AG08395 (cell line): ENCODE data around the gene DIAPH2.
"Not testable (repeated sequence)": the region's sequence is repeated elsewhere in the genome, so short reads cannot be mapped to it uniquely, and the experiment has no call there.

Source experiments
- DNase-seq: peaks from one replicate; pipeline ENCODE4 v3.0.0; 2012; ENCODE audit warnings: mixed read lengths, low spot score

Gene DIAPH2

DNA sequence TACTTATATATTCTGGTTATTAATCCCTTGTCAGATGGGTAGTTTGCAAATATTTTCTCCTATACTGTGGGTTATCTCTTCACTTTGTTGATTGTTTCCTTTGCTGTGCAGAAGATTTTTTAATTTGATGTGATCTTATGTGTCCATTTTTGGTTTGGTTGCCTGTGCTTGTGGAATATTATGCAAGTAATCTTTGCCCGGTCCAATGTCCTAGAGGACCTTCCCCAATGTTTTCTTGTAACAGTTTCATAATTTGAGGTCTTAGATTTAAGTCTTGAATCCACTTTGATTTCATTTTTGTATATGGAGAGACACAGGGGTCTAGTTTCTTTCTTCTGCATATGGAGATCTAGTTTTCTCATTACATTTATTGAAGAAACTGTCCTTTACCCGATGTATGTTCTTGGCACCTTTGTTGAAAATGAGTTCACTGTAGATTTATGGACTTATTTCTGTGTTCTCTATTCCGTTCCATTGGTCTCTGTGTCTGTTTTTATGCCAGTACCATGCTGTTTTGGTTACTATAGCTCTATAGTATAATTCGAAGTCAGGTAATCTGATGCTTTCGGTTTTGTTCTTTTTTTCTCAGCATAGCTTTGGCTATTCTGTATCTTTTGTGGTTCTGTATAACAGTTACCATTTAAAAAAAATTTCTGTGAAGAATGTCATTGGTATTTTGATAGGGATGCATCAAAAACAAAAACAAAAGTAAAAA, 34.7 kb downstream of the DIAPH2 start:
- DNase-seq = no peak

DNA sequence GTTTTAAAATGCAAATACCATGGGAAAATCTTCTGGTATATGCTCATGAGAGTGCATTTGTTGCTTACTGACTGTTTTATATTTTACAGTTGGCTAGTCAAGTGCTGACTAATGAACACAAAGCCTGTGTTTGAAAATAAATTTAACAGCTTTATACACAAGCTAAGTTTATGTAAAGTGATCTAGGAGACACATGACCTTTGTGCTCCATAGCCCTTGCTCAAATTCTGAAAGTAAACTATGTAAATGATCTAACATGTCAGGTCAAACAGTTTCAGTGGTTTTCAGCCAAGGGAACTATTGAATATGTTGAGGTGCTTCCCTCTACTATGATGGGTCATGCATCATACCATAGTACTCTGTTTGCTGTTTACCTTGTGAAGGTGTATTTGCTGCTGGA, 36.7 kb downstream of the DIAPH2 start:
- no peak for DNase-seq

DNA sequence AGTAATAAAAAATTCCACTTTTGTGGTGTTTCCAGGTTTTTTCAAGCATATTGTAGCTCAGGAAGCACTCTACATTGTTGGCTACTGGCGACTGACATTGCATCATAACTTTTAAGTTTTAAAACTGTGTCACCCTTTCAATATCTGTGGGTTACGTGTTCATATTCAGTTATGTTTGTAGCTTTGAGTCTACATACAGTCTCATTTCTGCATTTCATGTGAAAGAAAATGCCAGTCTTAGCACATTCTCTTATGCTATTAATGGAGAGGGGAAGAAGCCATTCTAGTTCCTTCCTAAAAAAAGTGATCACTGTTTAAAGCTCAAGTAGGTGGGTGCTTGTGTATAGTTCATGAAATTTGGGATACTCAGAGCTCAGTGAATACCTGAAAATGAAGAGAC, 38.1 kb downstream of the DIAPH2 start:
- no peak for DNase-seq

DNA sequence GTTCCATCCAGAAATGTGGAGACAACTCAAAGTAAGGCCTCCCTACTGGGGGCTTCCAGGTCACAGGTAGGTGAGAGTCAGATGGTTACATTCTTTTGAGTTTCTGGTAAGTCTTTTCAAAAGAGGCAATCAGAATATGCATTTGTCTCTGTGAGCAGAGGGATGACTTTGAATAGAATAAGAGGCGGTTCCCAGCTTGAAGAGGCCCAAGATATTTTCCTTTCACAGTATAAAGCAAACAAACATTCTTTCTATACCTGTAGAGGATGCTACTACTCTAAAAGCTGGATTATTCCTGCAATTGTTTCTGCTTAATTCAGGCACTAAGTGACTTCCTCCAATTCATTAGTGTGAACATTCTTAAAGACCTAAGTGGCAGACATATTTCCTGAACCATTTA, 44.4 kb downstream of the DIAPH2 start:
- no peak for DNase-seq

DNA sequence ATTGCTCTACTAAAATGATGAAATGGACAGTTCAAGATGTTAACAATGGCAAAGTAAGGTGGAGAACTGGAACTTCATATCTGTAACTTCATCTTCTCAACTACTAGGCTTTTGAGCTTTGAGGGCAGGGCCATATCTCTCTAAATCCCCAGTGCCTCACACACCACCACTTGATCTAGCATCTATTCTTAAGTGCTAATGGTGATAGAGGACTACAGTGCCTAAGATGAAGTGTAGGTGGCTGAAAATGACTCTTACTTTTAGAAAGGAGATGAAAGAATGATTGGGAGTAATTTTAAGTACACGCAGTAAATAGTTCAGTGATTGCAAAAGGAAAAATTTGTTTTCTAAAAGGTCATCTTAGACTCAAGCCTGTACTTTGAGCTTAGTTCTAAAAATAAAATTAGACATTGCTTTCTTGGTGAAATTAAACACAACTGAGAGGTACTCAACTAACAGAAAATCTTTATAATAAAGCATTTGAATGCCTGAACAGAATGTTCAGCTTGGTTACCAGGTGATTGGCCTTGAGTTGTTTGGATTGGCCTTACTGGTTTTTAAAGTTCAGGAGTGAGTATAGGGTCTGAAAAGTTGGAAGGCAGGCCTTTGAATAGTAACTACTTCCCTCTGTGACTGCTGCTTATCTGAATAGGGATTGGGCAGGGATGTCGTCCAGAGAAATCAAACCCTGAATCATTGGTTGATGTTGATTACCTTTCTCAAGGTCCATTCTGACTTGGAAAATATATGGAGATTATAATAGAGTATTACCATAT, 45.4 kb downstream of the DIAPH2 start:
- DNase-seq = no peak

DNA sequence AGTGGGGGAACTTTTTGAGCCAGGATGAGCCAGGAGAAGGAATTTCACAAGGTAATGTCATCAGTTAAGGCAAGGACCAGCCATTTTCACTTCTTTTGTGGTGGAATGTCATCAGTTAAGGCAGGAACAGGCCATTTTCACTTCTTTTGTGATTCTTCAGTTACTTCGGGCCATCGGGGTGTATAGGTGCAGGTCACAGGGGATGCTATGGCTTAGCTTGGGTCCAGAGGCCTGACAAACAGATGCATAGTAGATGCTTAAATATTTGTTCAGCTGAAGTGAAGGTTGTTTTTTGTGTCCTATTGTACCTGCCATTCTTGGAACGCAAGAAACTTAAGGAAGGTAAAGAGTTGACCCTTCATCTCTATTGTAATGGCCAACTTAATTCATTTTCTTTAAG, 46.4 kb downstream of the DIAPH2 start:
- DNase-seq = not testable (repeated sequence)

DNA sequence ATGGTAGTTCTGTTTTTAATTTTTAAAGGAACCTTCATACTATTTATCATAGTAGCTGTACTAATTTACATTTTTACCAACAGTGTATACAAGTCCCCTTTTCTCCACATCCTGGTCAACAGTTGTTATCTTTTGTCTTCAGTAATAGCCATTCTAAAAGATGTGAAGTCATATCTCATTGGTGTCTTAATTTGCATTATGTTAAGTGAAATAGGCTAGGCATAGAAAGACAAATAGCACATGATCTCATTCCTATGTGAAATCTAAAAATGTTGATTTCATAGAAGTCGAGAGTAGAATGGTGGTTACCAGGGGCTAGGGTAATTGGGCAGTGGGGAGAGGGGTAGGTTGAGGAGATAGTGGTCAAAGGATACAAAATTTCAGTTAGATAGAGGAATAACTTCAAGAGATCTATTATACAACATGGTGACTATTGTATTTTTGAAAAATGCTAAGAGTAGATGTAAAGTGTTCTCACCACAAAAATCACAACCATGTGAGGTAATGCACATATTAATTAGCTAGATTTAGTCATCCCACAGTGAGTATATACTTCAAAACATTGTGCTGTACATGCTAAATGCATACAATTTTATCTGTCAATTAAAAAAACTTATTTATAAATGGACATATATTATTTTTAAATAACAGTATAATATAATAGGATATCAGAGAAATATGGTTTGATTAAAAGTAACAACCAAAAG, 58.9 kb downstream of the DIAPH2 start:
- no peak for DNase-seq

DNA sequence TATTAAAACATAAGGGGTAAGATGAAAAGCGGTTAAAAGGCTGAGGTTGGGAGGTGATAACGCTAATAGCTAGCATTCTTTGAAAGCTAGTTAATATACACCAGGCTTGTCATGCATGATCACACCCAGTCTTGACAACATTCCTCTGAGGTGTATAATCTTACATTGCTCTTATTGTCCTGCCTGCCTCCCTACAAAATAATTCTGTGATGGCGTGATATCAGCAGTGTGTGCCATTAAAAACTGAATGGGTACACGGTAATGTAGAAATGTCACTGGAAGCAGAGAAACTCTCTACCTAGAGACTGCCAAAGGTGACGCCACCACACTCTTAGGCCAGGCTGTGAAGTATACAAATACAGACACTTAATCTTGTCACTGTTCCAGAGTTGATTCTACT, 68.1 kb downstream of the DIAPH2 start:
- no peak for DNase-seq

DNA sequence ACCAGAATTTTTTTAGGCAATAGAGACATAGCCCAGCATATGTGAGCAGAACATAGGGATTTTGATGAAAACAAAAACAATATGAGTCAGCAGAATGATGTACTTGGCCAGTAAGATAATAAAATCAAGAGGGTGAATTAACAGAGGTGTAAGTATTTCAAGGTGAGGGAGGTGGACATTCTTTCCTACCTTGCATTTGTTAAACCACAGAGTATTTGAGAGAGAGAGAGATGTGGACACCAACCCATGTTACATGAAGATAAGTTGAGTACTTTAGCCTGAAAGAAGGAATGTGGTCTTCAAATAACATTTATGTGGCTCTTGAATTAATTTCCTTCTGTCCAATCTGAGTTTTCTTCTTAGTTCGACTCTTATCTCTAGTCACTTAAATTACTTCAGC, 68.6 kb downstream of the DIAPH2 start:
- no peak for DNase-seq

DNA sequence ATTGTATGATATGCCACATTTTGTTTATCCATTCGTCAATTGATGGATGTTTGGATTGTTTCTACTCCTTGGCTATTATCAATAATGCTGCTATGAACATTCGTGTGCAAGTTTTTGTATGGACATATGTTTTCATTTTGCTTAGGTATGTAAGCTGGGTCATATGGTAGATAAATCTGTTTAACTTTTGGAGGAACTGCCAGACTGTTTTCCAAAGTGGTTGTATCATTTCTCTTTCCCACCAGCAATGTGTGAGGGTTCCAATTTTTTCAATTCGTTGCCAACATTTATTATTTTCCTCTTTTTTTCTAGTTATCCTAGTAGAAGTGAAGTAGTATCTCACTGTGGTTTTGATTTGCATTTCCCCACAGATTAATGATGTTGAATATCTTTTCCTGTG, 71.8 kb downstream of the DIAPH2 start:
- no peak for DNase-seq

DNA sequence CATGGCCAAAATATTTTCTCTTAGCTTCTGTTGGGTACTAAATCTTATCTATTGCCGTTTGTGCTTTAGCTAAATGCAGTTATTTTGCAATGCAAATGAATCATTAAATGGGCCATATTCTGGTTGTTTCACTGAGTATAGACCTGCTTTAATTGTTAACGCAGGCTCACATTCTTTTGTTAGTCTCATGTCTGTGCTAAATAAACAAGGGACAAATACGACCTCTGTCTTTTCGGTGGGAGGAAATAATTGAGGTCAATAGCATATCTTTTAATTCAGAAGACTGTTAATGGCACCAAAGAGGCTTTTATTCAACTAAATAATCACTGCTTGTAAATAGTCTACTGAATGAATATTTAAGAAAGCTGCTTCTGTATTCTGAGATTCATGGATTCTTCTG, 76.9 kb downstream of the DIAPH2 start:
- no peak for DNase-seq

DNA sequence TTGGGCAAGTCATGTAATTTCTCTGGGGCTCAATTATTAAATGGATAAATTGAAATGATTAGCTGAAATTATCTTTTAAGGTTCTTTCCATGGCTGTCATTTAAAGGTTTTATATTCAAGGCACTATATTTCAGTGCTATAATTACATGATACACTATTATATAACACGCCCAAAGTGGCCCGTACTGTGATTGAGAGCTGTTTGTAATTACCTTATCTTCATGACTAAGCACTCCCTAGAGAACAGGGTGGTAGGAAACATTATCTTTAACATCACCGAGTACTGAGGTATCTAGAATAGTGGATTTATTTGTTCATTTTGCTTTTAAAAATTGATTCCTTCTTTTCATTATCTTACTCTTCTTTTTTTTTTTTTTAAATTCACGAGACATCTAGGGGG, 79.0 kb downstream of the DIAPH2 start:
- DNase-seq = no peak

DNA sequence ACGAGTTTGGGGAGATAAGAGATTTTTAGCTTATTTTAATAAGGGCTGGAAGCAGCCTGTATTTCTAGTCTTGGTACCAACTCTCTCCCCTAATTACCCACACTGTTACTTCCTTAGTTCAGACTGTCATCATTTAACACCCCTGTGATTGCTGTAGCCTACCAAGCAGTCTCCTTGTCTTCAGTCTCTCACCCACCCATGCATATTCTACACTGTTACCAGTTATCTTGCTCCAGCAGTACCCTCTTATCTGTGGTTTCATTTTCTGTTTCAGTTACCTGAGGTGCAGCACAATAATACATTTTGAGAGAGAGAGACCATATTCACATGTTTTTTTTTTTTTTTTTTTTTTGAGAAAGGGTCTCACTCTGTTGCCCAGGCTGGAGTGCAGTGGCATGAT, 80.2 kb downstream of the DIAPH2 start:
- DNase-seq = no peak

DNA sequence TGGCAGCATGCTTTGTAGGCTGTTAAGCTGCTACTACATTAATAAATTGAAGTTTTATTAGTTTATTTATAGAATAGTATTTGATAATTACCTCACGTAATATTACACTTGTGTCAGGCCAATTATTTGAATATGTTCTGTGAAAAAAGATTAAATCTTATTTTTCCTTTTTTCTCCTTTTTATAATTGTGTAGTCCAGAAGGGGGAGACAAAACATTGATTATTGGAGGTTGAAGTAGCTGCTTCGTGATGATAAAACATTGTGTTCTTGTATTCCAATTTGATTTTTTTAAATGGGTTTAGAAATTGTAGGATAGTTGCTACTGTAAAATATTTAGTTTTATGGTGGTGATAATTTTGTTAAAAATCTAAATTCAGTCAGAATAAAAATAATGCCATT, 85.7 kb downstream of the DIAPH2 start:
- peak; percentile 16 for DNase-seq

DNA sequence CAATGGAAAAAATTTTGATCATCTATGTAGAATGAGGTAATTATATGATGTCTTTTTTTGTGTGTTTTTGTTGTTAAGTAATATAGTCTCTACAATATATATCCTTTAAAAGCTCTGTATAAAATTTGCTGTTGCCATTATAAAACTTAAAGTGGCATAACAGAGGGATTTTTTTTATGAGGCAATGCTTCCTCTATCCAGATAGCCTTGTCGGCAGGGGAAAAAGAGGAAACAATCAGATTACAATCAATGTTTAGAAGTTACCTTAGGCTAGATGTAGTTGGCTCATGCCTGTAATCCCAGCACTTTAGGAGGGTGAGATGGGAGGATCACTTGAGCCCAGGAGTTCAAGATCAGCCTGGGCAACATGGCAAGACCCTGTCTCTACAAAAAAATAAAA, 86.8 kb downstream of the DIAPH2 start:
- DNase-seq = no peak

DNA sequence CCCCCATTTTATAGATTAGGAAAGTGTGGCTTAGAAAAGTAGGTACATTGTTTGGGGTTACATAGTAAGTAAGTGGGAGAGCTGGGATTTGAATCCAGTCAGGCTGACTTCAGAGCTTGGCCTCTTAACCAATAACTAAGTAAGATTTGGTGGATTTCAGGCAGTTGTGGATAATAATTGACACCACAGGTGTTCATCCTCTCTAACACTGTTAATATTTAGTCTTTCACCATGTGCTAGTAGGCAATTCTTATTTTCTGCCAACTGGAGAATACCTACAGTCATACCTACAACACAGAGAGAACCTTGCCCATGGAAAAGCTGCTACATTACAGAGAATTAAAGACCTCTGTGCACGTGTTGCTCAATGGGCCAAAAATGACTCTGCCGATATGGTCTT, 89.5 kb downstream of the DIAPH2 start:
- DNase-seq = no peak

DNA sequence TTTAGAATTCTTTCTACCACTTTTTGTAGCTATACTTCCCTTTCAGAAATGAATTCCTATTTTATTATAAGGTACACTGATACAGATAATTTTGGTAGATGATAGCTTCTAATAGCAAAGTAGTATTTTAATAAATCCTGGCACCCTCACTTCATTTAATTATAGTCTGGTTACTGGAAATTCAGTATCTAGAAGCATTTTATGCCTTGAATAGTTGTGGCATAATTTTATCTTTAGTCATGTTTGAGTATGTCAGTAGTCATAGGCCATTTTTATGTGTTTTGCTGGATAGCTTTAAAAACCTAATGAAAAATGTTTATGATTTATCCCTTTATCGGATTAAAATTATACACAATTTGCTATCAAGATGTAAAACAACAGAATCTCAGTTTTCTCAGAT, 92.3 kb downstream of the DIAPH2 start:
- DNase-seq = peak; percentile 9

DNA sequence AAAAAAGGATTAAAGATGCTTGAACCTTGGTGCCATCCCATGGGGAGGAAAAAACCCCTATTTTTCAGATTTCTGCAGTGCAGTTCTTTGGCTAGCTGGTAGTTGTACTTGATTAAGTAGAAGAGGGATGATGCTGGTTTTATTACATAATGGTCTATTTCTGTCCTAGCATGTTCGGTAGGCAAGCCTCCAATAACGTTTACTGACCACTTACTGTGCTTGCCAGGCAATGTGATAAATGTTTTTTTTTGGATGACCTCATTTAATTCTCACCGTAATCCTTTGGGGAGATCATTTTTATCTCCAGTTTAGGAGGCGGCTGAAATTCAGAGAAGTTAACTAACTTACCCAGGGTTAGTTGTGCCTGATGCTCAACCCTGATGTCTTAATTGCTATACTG, 106.9 kb downstream of the DIAPH2 start:
- DNase-seq = peak; percentile 20

DNA sequence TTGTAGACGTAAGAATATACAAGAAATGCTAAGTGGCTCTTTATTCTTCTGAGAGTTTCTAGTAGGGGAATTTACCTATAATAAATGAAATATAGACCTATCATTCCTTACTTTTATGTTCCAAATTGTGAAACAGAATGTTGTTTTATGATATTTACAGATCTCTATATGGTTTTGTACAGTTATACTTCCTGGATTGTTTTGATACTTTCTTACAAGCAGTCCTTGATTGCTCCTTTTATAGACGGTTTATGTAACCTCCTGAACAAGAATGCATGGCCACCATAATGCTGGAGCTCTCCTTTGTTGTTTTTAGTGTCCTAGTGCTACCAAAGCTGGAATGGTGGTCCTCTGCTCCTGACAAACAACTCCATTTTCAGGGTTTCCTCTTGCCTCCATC, 107.4 kb downstream of the DIAPH2 start:
- no peak for DNase-seq

DNA sequence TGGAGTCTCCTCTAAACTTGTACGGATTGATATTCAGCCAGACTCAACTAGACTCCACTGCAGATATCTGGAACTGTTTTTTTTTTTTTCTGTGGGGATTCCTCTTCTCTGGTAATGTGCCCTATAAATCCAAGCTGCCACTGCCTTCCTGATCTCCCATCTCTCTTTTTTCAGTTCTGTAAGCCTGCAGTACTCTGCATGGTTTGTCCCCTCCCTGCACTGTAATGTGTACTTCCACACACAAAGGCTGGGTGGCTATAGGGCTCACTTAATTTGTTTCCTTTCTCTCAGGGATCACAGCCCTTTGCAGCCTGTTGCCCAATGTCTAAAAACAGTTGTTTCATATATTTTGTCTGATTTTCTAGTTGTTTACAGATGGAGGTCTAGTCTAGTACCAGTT, 114.3 kb downstream of the DIAPH2 start:
- DNase-seq = no peak

DNA sequence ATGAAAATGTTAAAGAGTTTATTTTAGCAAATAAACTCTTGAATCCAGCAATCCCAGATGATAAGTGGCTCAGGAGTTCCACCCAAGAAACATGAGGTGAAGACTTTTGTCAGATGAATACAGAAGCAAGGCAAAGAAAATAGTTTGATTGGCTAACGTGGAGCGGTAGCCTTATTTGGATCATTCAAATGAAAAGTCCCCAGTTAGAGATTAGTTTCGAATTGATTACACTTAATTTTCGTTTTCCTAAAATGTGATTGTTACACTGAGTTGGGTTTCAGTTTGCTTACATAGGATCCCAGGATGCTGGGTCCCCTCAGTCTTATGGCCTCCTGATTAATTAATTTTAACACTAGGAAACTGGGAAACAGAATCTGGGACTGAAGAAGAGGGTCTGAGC, 122.7 kb downstream of the DIAPH2 start:
- DNase-seq = no peak

DNA sequence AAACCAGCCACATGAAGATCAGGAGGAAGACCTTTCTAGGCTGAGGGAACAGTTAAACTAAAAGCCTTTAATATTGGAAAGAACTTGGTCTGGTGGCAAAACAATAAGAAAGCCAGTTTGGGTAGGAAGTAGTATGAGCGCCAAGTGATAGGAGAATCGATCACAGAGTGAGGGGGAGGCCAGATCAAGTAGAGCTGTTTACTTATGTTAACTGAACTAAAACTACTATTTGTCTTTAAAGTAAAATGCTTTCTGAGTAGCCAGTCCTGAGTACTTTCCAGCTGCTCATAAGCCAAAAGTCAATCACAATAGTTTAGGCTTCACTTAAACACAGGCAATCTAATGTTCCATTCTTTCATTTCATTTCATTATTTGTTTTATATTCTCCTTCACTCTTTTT, 136.3 kb downstream of the DIAPH2 start:
- DNase-seq = no peak

DNA sequence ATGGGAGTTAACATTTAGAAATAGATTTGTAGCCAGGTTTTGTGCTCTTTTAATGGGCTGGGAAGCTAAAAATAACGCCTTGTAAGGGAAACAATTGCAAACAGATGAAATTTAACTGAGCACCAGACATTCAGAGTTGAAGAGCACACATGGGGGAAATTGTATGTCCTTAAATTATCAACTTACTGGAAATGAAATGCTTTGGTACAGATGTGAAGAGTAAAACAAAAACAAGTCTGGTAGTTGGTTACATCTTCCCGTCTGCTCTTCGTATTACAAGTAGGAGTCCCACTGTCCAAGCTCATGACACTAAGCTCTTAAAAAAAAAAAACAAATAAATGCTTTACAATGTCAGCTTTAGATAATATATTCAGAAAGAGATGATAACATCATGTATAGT, 139.5 kb downstream of the DIAPH2 start:
- no peak for DNase-seq
